ENCODE results near the gene LYPD8. TPM values are rescaled to one million over a fixed set of nuclear protein-coding genes. Genes with fewer than 3 reads are reported as not detected.

LYPD8 gene
- total RNA-seq, 5 donors from 2014 or later (not counting 1 experiment from before 2014, with no cell fraction given) = not detected

DNA sequence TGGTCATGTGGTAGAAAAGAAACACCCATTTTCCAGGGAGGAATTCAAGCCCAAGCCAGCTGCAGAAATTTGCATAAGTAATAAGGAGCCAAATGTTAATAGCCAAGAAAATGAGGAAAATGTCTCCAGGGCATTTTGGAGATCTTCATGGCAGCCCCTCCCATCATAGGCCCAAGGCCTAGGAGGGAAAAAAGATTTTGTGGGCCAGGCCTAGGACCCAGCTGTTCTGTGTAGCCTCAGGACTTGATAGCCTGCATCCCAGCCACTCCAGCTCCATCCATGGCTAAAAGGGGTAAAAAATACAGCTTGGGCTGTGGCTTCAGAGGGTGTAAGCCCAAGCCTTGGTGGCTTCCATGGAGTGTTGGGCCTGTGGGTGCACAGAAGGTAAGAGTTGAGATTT lies 21.4 kb upstream of the LYPD8 start:
- Histone ChIP-seq H3K36me3 (ENCODE audit: control insufficient read depth in 2 of 2, extremely low read depth in 1 of 2, insufficient read depth in 1 of 2, low read length in 1 of 2) (no peaks in the 10 kb centered on the region), H3K4me3 (ENCODE audit: control insufficient read depth in 1 of 2, extremely low read depth in 1 of 2, low read length in 1 of 2) (no peak overlapping the region), H3K27ac (ENCODE audit: low read length) (no peak overlapping the region), H3K9me3 (no peaks in the 10 kb centered on the region), H3K4me1 (ENCODE audit: control insufficient read depth in 1 of 2, extremely low read depth in 1 of 2, insufficient read depth in 2 of 2, low read length in 2 of 2) (no peaks in the 10 kb centered on the region), H3K27me3 (replicated peaks in 1 of 2; ENCODE audit: control insufficient read depth in 2 of 2, extremely low read depth in 1 of 2, insufficient read depth in 2 of 2, low read length in 1 of 2) (peaks cover 0 to 7% of the 10 kb centered on the region in 2 experiments)
- H3K27me3 Mint-ChIP-seq = peaks cover 6 to 8% of the 10 kb centered on the region in 2 donors
- ChIA-PET POLR2A (no interaction called here), CTCF (no interaction called here)
- no peak for DNase-seq
- no peak overlapping the region for H3K4me3 Mint-ChIP-seq
- H3K4me1 Mint-ChIP-seq = no peaks in the 10 kb centered on the region
- H3K9me3 Mint-ChIP-seq = peaks cover 15 to 22% (median 15%) of the 10 kb centered on the region in 3 donors
- no peaks in the 10 kb centered on the region for H3K36me3 Mint-ChIP-seq
- no peak for ATAC-seq (replicated peaks in 1 of 4)
- no peak overlapping the region for H3K27ac Mint-ChIP-seq

DNA sequence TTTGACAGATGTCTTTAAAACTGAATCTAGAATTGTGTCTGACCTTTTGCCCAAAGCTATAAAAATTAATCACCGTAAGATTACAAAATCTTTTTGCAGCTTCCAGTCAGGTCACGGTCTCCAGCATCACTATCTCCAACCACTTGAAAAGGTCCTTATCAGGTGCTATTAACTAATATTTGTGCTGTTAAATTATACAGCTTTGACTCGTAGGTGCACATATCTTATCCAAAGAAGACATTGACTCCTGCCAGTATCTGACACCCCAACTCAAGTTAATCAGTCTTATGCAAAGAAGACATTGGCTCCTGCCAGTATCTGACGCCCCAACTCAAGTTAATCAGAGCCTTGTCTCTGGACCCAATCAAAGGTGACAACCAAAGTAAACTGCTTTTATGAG lies 19.9 kb upstream of the LYPD8 start:
- ChIA-PET POLR2A (no interaction called here), CTCF (no interaction called here)
- Mint-ChIP-seq H3K27ac (no peak overlapping the region), H3K4me3 (no peak overlapping the region), H3K4me1 (no peaks in the 10 kb centered on the region), H3K27me3 (no peaks in the 10 kb centered on the region), H3K9me3 (peaks cover 7 to 17% (median 15%) of the 10 kb centered on the region in 3 donors), H3K36me3 (no peaks in the 10 kb centered on the region)
- no peaks in the 10 kb centered on the region for H3K4me1 ChIP-seq (ENCODE audit: control insufficient read depth in 1 of 2, extremely low read depth in 1 of 2, insufficient read depth in 2 of 2, low read length in 2 of 2)
- DNase-seq (no peak), ATAC-seq (replicated peaks in 1 of 4) (no peak)
- H3K27me3 ChIP-seq (replicated peaks in 1 of 2; ENCODE audit: control insufficient read depth in 2 of 2, extremely low read depth in 1 of 2, insufficient read depth in 2 of 2, low read length in 1 of 2) = peaks cover 0 to 7% of the 10 kb centered on the region in 2 experiments
- no peak overlapping the region for H3K4me3 ChIP-seq (ENCODE audit: control insufficient read depth in 1 of 2, extremely low read depth in 1 of 2, low read length in 1 of 2)
- 80% methylated on average over 1 of the region's 4 CpGs for WGBS (ENCODE audit: insufficient coverage)
- H3K9me3 ChIP-seq = no peaks in the 10 kb centered on the region
- H3K27ac ChIP-seq (ENCODE audit: low read length) = no peak overlapping the region
- H3K36me3 ChIP-seq (ENCODE audit: control insufficient read depth in 2 of 2, extremely low read depth in 1 of 2, insufficient read depth in 1 of 2, low read length in 1 of 2) = no peaks in the 10 kb centered on the region

DNA sequence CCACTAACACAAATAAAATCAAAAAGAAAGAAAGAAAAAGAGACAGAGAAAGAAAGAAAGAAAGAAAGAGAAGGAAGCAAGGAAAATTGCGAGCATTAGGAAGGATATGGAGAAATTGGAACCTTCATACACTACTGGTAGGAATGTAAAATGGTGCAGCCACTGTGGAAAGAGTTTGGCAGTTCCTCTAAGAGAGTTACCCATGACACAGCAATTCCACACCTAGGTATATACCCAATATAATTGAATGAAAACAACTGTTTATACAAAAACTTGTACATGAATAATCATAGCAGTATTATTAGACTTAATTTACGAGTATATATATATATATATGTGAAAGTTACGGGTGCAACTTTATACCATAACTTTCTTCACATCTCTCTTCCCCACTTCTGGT lies 4.1 kb upstream of the LYPD8 start:
- no CpG with 5 or more reads among the region's 3 CpGs for WGBS (ENCODE audit: insufficient coverage)
- H3K4me3 Mint-ChIP-seq = no peak overlapping the region
- H3K27ac Mint-ChIP-seq = no peak overlapping the region
- H3K9me3 ChIP-seq = no peaks in the 10 kb centered on the region
- no peaks in the 10 kb centered on the region for H3K4me1 ChIP-seq (ENCODE audit: control insufficient read depth in 1 of 2, extremely low read depth in 1 of 2, insufficient read depth in 2 of 2, low read length in 2 of 2)
- ATAC-seq (replicated peaks in 1 of 4) (no peak), DNase-seq (no peak)
- H3K36me3 Mint-ChIP-seq = no peaks in the 10 kb centered on the region
- H3K27me3 Mint-ChIP-seq = peaks cover 4 to 14% of the 10 kb centered on the region in 2 donors
- H3K27ac ChIP-seq (ENCODE audit: low read length) = no peak overlapping the region
- no peaks in the 10 kb centered on the region for H3K36me3 ChIP-seq (ENCODE audit: control insufficient read depth in 2 of 2, extremely low read depth in 1 of 2, insufficient read depth in 1 of 2, low read length in 1 of 2)
- ChIA-PET CTCF (no interaction called here), POLR2A (no interaction called here)
- no peak overlapping the region for H3K4me3 ChIP-seq (ENCODE audit: control insufficient read depth in 1 of 2, extremely low read depth in 1 of 2, low read length in 1 of 2)
- peaks cover 2 to 12% (median 4%) of the 10 kb centered on the region in 3 donors for H3K9me3 Mint-ChIP-seq
- H3K4me1 Mint-ChIP-seq = no peaks in the 10 kb centered on the region
- peaks cover 0 to 7% of the 10 kb centered on the region in 2 experiments for H3K27me3 ChIP-seq (replicated peaks in 1 of 2; ENCODE audit: control insufficient read depth in 2 of 2, extremely low read depth in 1 of 2, insufficient read depth in 2 of 2, low read length in 1 of 2)

DNA sequence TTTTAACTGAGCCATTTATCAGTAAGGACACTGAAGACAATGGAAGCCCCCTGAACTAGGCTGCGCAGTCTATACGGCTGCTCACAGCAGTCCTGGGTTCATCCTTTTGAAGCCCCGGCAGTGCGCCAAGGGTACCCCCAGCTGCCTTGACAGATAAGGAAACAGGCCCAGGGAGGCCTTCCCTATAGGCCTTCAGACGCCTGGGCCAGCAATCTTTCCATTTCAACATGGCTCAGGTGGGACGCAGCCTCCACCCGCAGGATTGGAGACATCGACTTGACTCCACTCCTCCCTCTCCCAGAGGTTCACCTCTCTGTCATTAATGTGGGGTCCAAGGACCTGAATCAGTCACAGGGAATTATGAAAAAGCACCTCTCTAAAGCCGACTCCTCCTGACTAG lies 2.8 kb upstream of the LYPD8 start:
- H3K36me3 Mint-ChIP-seq = no peaks in the 10 kb centered on the region
- ChIA-PET POLR2A (no interaction called here), CTCF (no interaction called here)
- DNase-seq = no peak
- H3K27me3 Mint-ChIP-seq = peaks cover 4 to 14% of the 10 kb centered on the region in 2 donors
- no peaks in the 10 kb centered on the region for H3K4me1 ChIP-seq (ENCODE audit: control insufficient read depth in 1 of 2, extremely low read depth in 1 of 2, insufficient read depth in 2 of 2, low read length in 2 of 2)
- H3K27ac ChIP-seq (ENCODE audit: low read length) = no peak overlapping the region
- no peak overlapping the region for H3K27ac Mint-ChIP-seq
- ATAC-seq (replicated peaks in 1 of 4) = no peak
- H3K36me3 ChIP-seq (ENCODE audit: control insufficient read depth in 2 of 2, extremely low read depth in 1 of 2, insufficient read depth in 1 of 2, low read length in 1 of 2) = no peaks in the 10 kb centered on the region
- H3K27me3 ChIP-seq (replicated peaks in 1 of 2; ENCODE audit: control insufficient read depth in 2 of 2, extremely low read depth in 1 of 2, insufficient read depth in 2 of 2, low read length in 1 of 2) = peaks cover 0 to 7% of the 10 kb centered on the region in 2 experiments
- WGBS (ENCODE audit: insufficient coverage) = 90% methylated on average over 8 of the region's 9 CpGs
- no peaks in the 10 kb centered on the region for H3K9me3 ChIP-seq
- no peak overlapping the region for H3K4me3 Mint-ChIP-seq
- H3K4me1 Mint-ChIP-seq = no peaks in the 10 kb centered on the region
- H3K4me3 ChIP-seq (ENCODE audit: control insufficient read depth in 1 of 2, extremely low read depth in 1 of 2, low read length in 1 of 2) = no peak overlapping the region
- H3K9me3 Mint-ChIP-seq = peaks cover 2 to 9% (median 4%) of the 10 kb centered on the region in 3 donors

DNA sequence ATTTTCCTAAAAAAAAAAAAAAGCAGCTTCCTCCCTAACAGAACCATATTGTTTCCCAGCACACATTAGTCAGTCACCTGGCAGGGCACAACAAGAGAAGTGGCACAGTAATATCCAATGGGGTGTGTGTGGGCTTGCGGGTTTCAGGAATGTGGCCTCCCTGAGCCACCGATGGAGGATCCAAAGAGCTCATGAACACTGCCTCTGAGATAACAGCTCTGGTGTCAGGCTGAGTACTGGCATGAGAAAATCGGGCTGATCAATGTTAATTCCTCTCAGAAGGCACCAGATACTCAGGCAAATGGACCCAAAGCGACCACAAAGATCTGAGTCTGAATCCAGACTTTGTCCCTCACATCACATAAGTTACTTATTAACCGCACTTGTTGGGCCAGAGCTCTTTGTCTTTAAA lies 2.2 kb upstream of the LYPD8 start:
- Histone ChIP-seq H3K36me3 (ENCODE audit: control insufficient read depth in 2 of 2, extremely low read depth in 1 of 2, insufficient read depth in 1 of 2, low read length in 1 of 2) (no peaks in the 10 kb centered on the region), H3K27me3 (replicated peaks in 1 of 2; ENCODE audit: control insufficient read depth in 2 of 2, extremely low read depth in 1 of 2, insufficient read depth in 2 of 2, low read length in 1 of 2) (peaks cover 0 to 7% of the 10 kb centered on the region in 2 experiments), H3K9me3 (no peaks in the 10 kb centered on the region), H3K27ac (ENCODE audit: low read length) (no peak overlapping the region), H3K4me3 (ENCODE audit: control insufficient read depth in 1 of 2, extremely low read depth in 1 of 2, low read length in 1 of 2) (no peak overlapping the region), H3K4me1 (ENCODE audit: control insufficient read depth in 1 of 2, extremely low read depth in 1 of 2, insufficient read depth in 2 of 2, low read length in 2 of 2) (no peaks in the 10 kb centered on the region)
- ChIA-PET POLR2A (no interaction called here), CTCF (no interaction called here)
- H3K4me1 Mint-ChIP-seq = no peaks in the 10 kb centered on the region
- H3K36me3 Mint-ChIP-seq = no peaks in the 10 kb centered on the region
- H3K9me3 Mint-ChIP-seq = peaks cover 2 to 8% (median 4%) of the 10 kb centered on the region in 3 donors
- 70% methylated on average over 4 of the region's 5 CpGs for WGBS (ENCODE audit: insufficient coverage)
- no peak overlapping the region for H3K4me3 Mint-ChIP-seq
- no peak overlapping the region for H3K27ac Mint-ChIP-seq
- ATAC-seq (replicated peaks in 1 of 4) (no peak), DNase-seq (no peak)
- H3K27me3 Mint-ChIP-seq = peaks cover 4 to 14% of the 10 kb centered on the region in 2 donors

DNA sequence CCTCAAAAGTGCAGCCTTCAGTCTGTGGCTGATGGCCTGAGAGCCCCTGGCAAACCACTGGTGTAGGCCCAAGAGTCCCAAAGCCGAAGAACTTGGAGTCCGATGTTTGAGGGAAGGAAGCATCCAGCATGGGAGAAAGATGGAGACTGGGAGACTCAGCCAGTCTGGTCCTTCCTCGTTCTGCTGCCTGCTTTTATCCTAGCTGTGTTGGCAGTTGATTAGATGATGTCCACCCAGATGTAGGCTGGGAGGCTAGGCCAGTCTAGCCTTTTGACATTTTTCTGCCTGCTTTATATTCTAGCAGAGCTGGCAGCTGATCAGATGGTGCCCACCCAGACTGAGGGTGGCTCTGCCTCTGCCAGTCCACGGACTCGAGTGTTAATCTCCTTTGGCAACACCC lies 1.1 kb upstream of the LYPD8 start:
- H3K4me3 Mint-ChIP-seq = no peak overlapping the region
- Histone ChIP-seq H3K4me3 (ENCODE audit: control insufficient read depth in 1 of 2, extremely low read depth in 1 of 2, low read length in 1 of 2) (no peak overlapping the region), H3K27me3 (replicated peaks in 1 of 2; ENCODE audit: control insufficient read depth in 2 of 2, extremely low read depth in 1 of 2, insufficient read depth in 2 of 2, low read length in 1 of 2) (peaks cover 0 to 7% of the 10 kb centered on the region in 2 experiments), H3K9me3 (no peaks in the 10 kb centered on the region), H3K4me1 (ENCODE audit: control insufficient read depth in 1 of 2, extremely low read depth in 1 of 2, insufficient read depth in 2 of 2, low read length in 2 of 2) (peaks cover 0 to 5% of the 10 kb centered on the region in 2 experiments), H3K27ac (ENCODE audit: low read length) (no peak overlapping the region), H3K36me3 (ENCODE audit: control insufficient read depth in 2 of 2, extremely low read depth in 1 of 2, insufficient read depth in 1 of 2, low read length in 1 of 2) (no peaks in the 10 kb centered on the region)
- ChIA-PET CTCF (no interaction called here), POLR2A (no interaction called here)
- H3K36me3 Mint-ChIP-seq = no peaks in the 10 kb centered on the region
- ATAC-seq (replicated peaks in 1 of 4) (no peak), DNase-seq (no peak)
- peaks cover 4 to 14% of the 10 kb centered on the region in 2 donors for H3K27me3 Mint-ChIP-seq
- no peak overlapping the region for H3K27ac Mint-ChIP-seq
- 90% methylated on average over 5 of the region's 5 CpGs for WGBS (ENCODE audit: insufficient coverage)
- peaks cover 2 to 8% (median 4%) of the 10 kb centered on the region in 3 donors for H3K9me3 Mint-ChIP-seq
- peaks cover 0 to 4% (median 0%) of the 10 kb centered on the region in 3 donors for H3K4me1 Mint-ChIP-seq

DNA sequence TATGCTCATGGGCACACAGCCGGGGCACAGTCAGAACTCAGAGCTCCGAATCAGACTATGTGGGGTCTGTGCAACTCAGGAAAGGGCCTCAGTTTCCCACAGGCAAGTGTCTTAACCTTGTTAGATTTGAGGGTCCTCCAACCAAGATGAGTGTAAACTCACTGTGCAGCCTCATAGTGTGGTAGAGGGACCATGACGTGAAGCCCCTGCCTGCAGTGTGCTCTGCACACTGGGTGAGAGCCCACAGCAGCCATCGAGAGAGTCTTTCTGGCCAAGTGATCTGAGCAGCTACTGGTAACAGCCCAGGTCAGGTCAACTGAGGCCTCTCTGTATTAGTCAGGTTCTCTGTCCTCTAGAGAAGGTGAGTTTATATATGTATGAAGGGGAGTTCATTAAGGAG lies 592 bp upstream of the LYPD8 start:
- Mint-ChIP-seq H3K9me3 (peaks cover under 1 to 4% (median 2%) of the 10 kb centered on the region in 3 donors), H3K27me3 (peaks cover under 1 to 10% of the 10 kb centered on the region in 2 donors), H3K4me3 (no peak overlapping the region), H3K4me1 (peaks cover 0 to 9% (median 0%) of the 10 kb centered on the region in 3 donors), H3K27ac (no peak overlapping the region), H3K36me3 (no peaks in the 10 kb centered on the region)
- ChIA-PET CTCF (no interaction called here), POLR2A (no interaction called here)
- 91% methylated on average over 4 of the region's 4 CpGs for WGBS (ENCODE audit: insufficient coverage)
- no peak overlapping the region for H3K27ac ChIP-seq (ENCODE audit: low read length)
- H3K4me3 ChIP-seq (ENCODE audit: control insufficient read depth in 1 of 2, extremely low read depth in 1 of 2, low read length in 1 of 2) = no peak overlapping the region
- H3K27me3 ChIP-seq (replicated peaks in 1 of 2; ENCODE audit: control insufficient read depth in 2 of 2, extremely low read depth in 1 of 2, insufficient read depth in 2 of 2, low read length in 1 of 2) = peaks cover 0 to 7% of the 10 kb centered on the region in 2 experiments
- no peak for ATAC-seq (replicated peaks in 1 of 4)
- DNase-seq = no peak
- no peaks in the 10 kb centered on the region for H3K9me3 ChIP-seq
- H3K4me1 ChIP-seq (ENCODE audit: control insufficient read depth in 1 of 2, extremely low read depth in 1 of 2, insufficient read depth in 2 of 2, low read length in 2 of 2) = peaks cover 0 to 8% of the 10 kb centered on the region in 2 experiments
- no peaks in the 10 kb centered on the region for H3K36me3 ChIP-seq (ENCODE audit: control insufficient read depth in 2 of 2, extremely low read depth in 1 of 2, insufficient read depth in 1 of 2, low read length in 1 of 2)

Data from T-cell (primary cell).